Left renal pelvis (tissue), 4 donors: ENCODE measurements around the gene ACP1. TPM values are rescaled to one million over a fixed set of nuclear protein-coding genes. Genes with fewer than 3 reads are reported as not detected.

Source experiments
- DNase-seq, 4 donors: peaks; one replicate each; pipeline ENCODE4 v3.0.0-alpha.2; 2013; ENCODE audit warnings: low read depth in 4 of 4, low spot score in 3 of 4
- polyA plus RNA-seq, 4 donors: library from polyadenylated mRNA; unstranded; fragments of 120-200 nt; gene quantifications; one replicate each; pipeline ENCODE4 v1.2.1, GENCODE V29; 2013; ENCODE audit not compliant: insufficient read length in 4 of 4

The ACP1 gene
- 100 to 1,000 TPM; 108 to 169 (median 154) TPM for polyA plus RNA-seq

DNA sequence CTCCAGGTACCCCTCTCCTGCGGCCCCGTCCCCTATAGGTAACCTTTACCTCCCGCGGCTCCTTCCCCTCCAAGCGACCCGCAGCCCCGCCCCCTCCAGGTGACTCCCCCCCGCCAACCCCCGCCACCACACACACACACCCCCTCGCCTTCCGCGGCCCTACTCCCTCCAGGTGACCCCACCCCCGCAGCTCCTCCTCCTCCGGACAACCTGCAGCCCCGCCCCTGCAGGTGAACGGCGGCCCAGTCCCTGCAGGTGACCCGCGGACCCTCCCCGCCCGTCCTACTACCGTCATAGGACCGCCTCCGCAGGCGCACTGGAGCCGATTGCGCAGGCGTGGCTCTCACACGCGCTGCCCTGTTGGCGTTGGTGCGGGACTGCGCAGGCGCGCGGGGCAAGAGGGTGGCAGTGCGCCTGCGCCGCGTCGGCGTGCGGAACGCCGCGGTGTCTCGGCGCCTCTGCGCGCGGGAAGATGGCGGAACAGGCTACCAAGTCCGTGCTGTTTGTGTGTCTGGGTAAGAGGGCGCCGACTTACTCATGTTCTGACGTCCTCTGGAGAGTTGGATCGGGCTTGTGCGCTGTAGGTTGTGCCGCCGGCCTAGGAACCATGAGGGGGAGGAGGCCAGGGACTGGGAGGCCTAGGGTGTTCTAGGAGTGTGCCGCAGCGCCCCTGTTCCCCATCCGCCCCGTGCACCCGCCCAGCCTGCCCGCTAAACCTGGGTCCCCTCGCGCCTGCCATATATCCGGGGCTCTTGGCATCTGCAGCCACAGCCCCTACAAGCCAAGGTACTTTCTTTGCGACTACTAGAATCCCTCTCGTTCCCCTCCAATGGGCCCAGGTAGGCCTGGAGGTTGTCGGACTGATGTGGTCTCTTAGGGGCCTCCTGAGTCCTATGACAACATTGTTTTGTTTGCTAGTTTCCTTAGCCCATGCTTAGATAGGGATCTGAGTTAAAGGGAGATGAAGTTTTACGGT, at the start of gene ACP1:
Gene ACP1 (plus strand): TSS at position 455 of the 976 bp plus-strand sequence. CDS start 18 bp downstream, at position 473.
- DNase-seq = peak; percentile 90 to 91 (median 90)

- no peak for DNase-seq
These were observed 48.7 kb upstream of the ACP1 start for GRCh38 chr2:216068-216467.

DNA sequence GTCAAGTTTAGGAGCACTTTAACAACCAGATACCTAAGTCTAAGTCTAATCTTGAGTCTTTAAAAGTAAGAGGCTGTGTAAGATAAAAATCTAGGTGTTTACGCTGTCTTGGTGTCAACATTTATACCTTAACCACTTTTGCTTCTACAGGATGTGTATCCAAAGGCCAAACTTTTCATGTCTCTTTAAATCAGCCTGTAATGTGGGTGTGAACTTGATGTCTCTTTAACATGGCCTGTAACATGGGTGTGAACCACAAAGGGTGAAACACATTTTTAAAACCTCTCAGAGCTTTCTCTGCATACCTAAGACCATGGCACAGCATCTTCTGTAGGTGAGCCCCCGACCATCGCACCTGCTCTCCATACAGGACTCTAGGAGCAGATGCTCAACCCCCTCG, 41.3 kb upstream of the ACP1 start:
- DNase-seq = no peak

DNA sequence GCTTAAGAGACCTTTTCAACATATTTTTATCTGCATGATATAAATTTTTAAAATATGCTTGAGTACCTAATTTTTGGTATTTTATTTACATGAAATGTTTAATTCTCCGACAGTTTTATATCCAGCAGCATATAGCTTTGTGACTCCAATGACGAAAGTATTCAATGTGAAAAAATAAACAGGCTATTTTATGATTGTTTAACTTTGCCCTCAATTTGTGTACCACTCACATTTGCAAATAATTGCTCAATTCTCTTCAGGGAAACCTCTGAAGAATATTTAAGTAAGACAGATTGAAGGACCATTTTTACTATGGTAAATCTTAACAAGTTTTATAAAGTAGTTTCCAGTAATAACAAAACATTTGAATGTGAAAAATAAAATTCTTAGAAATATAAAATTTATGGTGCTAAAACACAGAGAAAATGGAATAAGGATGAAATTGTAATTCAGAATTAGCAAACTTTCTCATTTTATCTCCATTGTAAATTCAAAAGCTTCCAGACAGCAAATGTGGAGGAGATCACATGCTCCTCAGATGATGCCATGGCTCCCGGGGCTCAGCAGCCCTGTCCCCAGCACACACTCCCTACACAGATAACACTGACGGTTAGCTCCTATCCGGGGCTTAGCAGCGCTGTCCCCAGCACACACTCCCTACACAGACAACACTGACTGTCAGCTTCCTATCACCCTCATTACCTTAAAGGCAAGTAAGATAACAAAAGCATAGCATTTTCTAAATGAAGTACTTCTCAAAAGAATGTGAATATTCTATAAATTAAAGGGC, 40.6 kb upstream of the ACP1 start:
- DNase-seq = no peak

DNA sequence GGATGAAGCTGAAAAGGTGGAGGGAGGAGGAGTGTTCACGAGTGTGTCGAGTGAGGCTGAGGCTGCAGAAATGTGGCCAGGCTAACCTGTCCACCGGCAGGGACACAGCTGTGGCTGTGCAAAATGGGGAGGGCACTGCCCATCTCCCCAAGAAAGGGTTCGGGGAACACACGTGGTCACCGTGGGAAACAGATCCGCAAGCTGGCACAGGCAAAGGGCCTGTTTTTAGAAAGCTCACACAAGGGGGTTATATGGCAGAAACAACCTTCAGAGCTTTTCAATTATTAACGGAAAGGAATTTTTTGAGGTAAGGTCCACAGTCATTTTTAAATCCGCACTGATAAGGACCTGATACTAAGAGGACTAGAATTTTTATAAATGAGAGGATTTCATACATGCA, 36.6 kb upstream of the ACP1 start:
- DNase-seq = no peak

DNA sequence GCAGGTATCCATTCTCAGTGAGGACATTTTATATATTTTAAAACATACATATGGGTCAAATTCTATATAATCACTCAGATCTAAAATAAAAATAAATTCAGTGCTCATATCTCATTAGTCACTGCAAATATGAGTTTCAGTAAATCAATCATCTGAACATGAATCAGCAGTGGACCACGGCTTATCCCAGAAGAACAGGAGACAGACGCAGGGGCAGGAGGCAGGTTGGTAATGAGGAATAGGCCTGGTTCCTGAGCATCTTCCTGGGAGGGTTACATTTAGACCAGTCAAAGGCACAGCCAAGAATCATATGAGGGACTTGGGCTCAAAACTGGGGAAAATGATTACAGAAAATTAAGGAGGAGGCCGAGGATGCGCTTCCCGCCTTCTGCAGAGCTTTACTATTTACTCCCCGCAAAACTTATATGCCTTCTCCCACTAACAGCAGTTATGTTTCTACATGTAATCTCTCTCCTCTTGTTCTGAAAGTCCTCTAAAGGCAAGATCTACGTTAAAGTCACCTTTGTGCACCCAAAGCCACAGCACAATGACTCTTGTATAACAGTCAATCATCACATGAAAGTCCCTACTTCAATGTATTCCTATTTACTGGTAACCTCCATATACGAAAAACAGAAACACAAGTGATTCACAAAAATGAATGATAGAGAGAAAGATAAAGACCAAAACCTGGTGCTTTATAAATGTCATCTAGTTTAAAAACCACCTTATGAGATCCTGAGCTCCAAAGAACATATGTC, 36.0 kb upstream of the ACP1 start:
- no peak for DNase-seq

DNA sequence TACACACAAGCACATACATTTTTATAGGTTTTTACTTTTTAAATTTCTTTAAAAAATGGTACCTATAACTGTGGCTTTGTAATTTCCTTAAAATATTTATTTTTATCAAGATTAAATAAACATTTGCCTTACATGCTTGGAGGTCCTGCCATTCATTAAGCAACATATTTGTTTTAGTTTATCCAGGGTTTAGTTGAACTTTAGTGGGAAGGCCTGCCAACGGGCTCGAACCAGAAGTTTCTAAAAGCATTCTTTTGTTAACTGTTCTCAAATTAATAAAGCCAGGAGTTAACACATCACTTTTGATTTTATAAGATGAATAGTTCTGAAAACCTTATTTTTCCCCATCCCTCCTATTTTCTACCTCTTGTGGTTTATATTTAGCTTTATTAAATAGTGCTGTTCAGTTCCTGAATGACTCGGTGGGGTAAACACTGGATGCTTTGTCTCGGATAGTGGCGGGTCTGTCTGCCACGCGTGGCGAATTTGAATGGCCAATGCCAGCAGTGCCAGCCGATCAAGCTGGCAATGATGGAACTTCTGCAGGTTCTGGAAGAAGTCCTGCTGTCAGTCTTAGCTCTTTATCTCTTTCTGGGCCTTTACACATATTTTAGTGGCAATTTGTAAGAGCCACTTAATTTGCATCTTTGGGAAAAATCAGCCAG, 33.1 kb upstream of the ACP1 start:
- no peak for DNase-seq

GRCh38 chr2:233030-233429, 31.7 kb upstream of the ACP1 start:
- no peak for DNase-seq

DNA sequence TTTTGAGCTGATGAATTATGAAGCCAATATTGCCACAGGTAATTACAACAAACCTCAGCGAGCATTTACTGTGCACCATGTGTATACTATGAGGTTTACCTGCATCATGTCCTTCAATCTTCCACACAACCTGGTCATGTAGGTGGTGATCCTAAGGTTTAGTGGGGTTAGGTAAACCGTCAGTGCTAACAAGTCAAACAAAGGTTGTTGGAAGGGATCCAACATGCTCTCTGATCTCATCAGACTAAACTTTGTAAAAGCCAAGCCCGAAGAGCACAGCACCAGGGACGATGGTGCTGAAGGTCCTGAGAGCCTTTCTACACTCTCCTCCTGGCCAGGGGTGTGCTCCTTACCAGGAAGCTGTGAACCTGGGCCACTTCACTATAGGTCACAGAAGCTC, 30.3 kb upstream of the ACP1 start:
- no peak for DNase-seq

DNA sequence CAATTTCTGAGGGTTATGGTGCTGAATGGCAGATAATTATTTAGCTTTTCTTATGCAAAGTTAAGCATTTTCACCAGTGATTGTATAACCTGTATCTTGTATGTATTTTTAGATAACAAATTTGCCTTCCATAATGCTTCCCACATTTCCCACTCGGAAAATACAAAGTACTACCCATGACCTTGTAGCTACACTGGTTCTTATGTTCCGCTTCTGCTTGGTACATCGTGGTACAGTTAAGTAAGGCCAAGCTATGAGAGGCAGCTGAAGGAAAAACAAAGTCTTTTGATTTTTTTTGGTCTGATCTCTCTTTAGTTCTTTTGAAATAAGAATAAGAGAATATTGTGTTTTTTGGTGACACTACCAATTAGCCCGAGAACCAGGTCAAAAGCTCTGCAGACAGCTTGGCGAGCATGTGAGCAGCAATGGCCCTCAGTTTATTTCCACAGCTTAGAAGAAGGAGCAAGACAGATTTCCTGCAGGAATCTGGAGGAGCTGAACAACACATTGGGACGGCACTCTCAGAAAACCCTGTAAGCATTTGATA, 27.7 kb upstream of the ACP1 start:
- no peak for DNase-seq

- DNase-seq = no peak
These were observed 26.9 kb upstream of the ACP1 start for GRCh38 chr2:237878-238277.

- no peak for DNase-seq
These were observed 26.3 kb upstream of the ACP1 start for GRCh38 chr2:238431-238830.

DNA sequence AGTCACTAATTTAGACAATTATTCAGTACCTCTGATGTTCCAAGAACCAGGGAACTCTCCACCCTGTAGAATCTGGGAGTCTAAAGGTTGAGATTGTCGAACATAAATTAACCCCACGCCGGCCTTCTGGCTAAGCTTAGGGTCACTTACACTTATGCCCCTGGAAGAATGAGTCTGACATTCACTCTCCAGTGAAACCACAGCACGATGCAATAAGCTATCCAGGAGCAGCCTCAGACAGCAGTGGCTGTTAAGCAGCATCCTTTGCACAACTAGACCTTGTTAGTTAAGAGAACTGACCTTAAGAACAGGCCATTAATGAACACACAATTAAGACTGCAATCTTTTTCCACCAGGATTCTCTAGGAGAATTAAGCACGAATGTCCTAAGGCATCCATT, 25.9 kb upstream of the ACP1 start:
- DNase-seq = no peak

DNA sequence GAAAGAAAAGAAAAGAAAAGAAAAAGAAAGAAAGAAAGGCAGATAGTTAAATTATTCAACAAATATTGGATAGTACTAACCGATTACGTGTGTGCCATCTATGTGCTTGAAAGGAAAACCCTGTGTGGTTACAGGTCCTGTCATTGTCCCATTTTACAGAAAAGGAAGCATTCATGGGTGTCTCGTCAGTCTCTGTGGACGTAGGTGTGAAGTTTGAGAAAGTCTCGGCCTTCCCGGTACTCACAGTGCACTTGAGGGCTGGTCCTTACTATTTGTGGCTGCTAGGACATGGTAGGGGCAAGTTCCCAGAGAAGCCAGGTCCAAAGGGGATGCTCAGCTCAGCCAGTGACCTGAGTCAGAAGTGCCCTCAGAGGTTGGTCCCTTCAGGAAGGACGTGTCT, 20.2 kb upstream of the ACP1 start:
- DNase-seq = no peak

DNA sequence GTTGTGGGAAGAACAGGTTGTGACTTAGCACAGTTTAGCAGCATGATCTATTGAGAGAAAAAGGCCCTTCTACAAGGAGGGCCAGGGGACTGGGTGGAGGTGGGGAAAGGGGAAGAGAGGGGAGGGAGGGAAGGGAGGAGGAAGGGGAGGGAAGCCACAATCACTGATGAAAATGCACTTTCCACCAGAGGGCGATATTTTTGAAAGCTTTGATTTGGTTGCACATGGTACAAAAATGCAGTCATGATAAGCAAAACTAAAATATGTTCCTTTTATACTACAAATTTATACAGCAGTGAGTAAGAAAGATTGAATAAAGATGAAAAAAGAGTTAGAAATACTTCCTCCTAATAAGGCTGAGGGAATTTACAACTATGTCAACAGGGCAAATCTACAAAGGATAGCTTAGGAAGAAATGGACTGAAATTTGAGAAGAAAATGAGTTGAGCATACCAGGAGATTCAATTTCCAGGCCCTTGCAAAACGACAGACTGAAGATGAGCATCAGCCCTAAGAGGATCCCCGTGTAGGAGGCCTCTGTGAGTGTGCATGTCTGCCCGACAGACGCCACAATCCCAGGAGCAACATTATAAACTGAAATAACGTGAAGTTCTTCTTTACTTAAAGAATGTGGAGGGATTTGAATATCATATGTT, 18.1 kb upstream of the ACP1 start:
- DNase-seq = peak in 1 of 4 donors; percentile 51

DNA sequence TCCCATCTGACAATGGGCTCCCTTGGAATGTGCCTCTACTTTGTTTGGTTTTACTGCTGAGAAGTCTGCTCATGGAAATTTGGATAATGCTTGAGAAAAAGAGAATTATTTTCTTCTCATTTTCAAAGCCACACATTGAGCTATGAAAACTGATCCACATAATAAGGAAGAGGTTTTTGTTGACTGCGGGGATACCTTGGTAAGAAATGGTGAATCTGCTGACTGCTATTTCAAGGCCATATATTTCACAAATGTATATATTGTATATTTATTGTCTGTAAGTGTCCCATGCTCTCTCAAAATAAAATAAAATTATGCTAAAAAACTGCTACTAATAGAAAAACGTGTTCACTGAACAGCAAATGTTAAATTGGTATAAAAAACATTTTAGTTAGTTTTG, 16.0 kb upstream of the ACP1 start:
- DNase-seq = no peak

DNA sequence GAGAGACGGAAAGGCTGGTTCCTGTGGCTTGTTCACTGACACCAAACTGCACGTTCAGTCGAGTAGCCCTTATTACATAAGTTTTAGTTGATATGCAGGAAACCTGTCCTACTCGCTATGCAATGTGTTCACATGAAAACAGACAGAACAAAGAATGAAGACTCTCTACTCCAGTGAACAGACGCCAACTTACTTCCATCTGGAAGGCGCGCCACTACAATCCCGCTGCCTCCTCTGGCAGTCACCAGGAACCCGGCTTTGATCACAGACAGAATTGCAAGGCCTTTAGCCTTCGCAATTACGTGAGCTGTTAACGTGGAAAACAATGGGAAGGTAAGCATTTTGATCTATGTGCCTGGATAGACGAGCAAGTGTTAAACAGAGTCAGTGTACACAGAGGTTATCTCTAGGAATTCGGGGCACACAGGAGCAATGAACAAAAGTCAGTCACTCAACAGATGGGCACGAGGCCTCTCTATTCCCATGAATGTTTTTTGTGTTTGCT, 15.2 kb upstream of the ACP1 start:
- no peak for DNase-seq

- no peak for DNase-seq
These were observed 12.6 kb upstream of the ACP1 start for GRCh38 chr2:252001-252602.

DNA sequence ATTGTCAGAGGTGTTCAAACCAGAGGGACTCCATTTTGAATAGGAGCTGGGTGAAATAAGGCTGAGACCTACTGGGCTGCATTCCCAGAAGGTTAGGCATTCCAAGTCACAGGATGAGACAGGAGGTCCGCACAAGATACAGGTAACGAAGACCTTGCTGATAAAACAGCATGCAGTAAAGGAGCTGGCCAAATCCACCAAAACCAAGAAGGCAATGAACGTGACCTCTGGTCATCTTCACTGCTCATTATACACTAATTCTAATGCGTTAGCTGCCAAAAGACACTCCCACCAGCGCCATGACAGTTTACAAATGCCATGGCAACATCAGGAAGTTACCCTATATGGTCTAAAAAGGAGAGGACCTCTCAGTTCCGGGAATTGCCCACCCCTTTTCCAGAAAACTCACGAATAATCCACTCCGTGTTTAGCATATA, 11.5 kb upstream of the ACP1 start:
- DNase-seq = no peak
